Activated T-cell treated with anti-CD3 and anti-CD28 coated beads for 1 hour (primary cell): ENCODE results near the gene DEUP1.
"Not testable (repeated sequence)": the region's sequence is repeated elsewhere in the genome, so short reads cannot be mapped to it uniquely, and the experiment has no call there.

Source experiments
- DNase-seq: peaks from one replicate; pipeline ENCODE4 v3.0.0-alpha.2; 2020; ENCODE audit warnings: low read depth

DEUP1 gene, protein sequence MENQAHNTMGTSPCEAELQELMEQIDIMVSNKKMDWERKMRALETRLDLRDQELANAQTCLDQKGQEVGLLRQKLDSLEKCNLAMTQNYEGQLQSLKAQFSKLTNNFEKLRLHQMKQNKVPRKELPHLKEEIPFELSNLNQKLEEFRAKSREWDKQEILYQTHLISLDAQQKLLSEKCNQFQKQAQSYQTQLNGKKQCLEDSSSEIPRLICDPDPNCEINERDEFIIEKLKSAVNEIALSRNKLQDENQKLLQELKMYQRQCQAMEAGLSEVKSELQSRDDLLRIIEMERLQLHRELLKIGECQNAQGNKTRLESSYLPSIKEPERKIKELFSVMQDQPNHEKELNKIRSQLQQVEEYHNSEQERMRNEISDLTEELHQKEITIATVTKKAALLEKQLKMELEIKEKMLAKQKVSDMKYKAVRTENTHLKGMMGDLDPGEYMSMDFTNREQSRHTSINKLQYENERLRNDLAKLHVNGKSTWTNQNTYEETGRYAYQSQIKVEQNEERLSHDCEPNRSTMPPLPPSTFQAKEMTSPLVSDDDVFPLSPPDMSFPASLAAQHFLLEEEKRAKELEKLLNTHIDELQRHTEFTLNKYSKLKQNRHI

DNA sequence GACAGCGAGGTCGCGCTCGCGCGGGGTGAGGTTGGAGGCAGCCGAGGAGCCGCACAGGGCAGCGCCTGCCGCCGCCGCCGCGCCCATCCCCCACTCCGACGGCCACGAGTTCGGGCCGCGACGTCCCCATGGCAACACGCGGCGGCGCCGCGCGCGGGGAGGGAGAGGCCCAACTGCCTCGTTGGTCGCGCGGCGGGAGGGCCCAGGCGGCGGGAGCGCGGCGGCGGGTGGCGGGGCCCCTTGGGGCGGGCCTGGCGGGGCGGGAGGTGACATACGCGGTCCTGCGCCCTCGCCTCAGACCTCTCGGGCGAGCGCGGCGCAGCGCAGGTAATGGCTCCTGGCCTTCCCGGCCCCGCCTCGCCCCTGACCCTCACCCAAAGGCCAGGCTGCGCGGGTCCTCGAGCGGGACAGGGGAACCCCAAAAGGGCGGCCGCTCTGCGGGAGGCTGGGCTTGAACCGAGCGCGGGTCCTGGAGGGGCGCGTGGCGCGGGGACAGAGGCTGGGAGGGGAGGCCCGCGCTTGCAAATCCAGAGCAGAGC, at the start of gene DEUP1:
DEUP1 (plus strand) TSS at position 297 of the 539 bp plus-strand sequence. CDS start 1,518 bp downstream, outside the sequence.
- DNase-seq, result no peak

DNA sequence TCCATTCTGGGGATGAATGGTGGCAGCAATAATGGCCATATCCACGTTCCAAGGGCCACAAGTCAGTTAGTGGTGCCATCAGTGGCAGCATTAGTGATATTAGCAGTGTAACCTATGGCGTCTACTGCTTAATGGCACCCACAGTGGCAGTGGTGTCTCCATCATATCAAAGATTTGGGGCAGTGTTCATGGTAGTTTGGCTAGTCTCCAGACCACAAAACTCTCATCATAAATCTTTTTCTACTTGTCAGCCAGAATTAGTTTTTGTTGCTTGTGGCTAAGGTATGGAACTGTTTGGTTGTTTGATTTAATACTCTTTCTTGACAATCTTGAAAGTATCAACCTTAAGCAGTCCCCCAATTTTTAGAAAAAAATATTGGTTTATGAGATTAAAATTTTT, 45.1 kb upstream of the DEUP1 start:
- no peak for DNase-seq

DNA sequence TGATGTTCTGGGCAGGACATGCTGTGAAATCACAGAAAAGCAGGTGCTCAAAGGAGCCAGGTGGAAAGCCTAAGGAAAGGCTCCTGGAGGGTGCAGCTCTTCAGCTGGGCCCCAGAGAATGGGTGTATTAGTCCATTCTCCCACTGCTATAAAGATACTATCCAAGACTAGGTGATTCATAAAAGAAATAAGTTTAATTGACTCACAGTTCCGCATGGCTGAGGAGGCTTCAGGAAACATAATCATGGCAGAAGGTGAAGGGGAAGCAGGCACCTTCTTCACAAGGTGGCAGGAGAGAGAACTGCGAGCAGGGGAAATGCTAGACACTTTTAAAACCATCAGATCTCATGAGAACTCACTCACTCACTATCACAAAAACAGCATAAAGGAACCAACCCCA, 43.1 kb upstream of the DEUP1 start:
- DNase-seq, result no peak

DNA sequence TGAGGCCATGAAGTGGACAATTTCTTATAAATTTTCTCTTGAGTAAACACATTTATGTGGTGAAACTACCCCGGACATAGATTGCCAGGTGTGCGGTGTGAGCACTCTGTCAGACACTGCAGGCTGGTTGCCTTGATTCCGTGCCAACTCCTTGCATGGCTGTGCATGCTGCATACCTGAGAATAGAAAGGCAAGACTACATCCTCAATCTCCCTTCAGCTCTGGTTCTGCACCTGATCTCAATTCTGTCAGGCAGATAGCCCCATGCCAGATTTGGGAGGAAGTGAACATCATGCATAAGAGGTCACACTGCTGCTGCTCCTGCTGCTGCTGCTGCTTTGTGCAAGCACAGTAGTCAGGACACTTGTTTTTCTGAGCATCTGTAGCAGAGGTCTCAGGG, 42.5 kb upstream of the DEUP1 start:
- DNase-seq, result no peak

DNA sequence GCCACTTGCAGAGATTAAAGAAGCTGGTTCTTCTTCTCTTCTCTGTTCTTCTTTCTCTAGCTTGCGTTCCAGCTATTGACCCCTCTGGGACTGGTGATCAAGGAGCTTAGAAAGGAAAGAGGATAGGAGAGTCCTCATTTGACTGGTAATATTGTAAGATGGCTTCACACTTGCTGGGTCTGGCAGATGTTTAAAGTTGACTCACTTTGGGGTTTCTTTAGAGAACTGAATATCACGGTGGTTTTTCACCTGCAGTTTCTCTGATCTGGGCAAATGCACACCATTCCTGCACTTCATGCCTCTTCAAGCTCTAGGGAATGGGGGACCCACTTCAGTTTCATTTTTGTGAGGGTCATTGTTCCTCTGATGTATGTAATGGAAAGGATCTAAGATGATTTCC, 41.8 kb upstream of the DEUP1 start:
- no peak for DNase-seq

DNA sequence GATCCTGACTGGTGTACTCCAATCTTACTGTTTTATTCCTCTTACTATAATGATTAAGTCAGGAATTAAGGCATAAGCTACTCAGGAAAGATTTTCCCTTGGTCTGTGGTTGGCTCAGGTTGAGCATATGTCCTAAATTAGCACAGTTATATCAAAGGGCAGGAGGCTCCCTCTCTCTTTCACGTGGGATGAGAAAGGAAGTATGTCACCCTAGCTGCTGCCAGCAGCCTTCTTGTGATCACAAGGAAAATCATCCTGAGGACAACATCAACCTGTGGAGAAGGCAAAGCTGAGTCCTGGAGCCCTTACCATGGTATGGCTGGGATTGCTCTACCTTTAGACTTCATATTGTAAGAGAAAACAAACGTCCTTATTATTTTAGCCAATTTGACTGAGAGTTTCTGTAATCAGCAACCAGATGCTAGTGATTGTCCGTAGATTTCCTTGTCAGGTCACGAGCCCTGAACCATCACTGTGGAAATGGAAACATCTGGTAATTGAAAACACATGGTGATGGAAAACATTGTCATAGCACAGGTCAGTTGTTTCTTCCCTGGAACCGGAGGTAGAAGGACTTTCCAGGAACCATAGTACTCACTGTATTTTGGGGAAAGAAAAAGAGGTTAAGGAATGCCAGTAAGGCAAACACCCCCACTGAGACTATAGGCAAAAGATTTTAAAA, 40.6 kb upstream of the DEUP1 start:
- DNase-seq, result no peak

DNA sequence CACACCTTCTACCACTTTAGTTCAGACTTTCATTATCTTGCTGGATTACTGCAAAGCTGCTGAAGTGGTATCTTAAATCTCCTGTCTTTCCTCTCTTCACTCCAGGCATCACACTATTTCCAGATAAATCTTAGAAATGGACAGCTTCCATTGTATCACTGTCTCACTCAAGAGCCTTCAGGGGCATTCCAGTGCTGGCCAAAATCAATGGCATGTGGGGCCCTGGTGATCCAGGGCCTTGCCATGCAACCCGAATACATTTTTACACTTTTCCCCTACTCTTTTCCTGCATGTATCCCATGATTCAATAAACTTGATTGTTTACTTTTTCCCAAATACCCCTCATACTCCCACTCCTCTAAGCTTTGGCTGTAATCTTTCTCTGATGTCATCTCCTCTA, 39.4 kb upstream of the DEUP1 start:
- no peak for DNase-seq

DNA sequence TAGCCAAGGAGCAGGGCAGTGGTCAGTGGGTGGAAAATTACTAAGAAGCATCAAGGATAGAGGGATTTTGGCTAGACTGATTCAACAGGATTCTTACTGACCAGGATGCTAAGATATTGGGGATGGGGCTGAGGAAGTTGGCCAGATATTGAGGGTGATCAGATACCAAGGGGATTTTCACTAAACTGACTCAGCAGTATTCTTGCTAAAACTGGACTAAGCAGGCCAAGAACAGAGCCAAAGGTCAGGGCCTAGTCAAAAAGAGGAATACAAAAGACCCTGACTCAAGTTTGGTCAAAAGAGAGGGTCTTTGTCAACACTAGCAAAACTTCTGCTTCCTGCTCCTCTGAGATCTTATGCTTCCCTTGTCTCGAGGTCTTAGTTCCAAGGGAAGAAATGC, 38.6 kb upstream of the DEUP1 start:
- DNase-seq, result no peak

DNA sequence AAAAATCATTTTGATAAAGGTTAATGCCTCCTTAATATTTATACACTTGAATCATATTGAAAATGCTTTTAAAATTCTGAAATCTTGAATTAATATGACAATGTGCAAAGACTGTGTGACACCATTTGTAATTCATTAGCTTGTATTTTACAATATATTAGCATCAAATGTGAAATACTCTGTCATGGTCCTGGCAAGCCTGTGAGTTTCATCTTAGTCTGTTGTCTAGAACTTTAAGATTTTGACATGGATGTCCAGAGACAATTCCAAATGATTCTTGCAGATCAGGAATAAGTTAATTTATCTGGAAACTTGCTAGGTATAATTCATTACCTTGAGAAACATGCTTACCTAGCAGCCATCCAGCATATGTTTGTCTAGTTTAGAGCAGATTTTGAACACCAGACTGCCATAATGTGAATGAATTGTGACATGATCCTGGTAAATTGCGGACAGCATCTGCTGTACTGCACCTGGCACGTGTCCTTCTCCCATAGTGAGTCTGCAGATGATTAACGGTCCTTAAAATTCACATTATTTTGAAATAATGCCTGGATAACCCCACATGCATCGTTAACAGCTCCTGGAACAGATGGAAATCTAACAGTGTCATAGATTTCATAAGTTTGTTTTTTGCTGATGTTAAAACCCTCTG, 34.5 kb upstream of the DEUP1 start:
- no peak for DNase-seq

DNA sequence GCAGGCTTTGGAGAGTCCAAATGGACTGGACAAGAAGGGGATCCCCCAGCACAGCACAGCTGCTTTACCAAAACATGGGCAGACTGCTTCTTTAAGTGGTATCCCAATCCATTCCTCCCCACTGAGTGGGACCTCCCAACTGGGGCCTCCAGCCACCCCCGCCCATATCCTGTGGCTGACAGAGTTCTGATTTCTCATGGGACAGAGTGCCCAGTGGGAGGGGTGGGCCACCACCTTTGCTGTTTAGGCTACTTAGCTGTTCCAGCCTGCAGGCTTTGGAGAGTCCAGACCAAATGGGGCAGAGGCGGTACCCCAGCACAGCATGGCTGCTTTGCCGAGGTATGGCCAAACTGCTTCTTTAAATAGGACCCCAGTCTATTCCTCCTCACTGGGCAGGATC, 26.9 kb upstream of the DEUP1 start:
- DNase-seq, result no peak

DNA sequence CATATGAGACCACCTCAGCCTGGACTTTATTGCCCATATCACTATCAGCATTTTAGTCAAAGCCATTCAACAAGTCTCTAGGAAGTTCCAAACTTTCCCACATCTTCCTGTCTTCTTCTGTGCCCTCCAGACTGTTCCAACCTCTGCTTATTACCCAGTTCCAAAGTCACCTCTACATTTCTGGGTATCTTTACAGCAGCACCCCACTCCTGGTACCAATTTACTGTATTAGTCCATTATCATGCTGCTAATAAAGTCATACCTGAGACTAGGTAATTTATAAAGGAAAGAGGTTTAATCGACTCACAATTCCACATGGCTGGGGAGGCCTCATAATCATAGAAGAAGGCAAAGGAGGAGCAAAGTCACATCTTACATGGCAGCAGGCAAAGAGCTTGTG, 16.1 kb upstream of the DEUP1 start:
- not testable (repeated sequence) for DNase-seq

DNA sequence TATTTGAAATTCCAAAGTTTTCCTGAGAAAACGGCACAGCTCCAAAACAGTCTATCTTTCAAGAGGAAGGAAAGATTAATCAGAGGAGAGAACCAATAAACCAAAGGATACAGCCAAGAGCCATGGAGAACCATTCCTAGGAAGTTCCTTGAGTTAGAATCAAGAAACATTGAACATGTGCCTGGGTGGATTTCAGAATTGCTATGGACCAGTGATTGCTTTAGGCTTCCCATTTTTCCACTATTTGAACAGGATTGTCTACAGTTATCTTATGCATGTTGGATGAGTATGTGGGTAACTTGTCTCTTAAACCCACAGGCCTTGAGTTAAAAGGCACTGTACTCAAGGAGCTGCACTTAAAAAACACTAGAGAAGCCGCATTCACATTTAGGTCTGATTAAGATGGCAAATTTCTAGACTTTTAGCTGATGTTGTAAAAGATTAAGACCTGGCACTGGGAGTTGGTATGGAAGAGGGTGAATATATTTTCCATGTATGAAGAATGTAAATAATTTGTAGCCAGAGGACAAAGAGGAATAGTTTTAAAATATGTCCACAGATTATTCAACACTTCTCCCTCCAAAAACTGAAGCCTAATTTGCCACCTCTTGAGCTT, 11.2 kb upstream of the DEUP1 start:
- no peak for DNase-seq

DNA sequence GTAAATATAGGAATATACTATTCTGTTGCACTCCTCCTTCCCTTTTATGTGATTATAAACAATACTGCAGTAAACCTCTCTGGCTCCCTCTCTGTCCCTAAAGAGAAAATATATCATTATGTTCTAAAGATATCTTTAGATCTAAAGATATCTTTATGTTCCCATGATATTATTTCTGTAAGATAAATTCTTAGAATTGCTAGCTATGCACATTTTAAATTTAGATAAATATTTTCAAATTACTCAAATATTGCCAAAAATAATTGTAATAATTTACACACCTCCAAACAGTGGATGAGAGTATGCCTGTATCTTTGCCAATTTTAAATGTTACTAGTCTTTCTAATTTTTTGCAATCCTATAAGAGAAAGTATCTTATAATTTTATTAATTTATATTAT, 10.3 kb upstream of the DEUP1 start:
- DNase-seq, result no peak

DNA sequence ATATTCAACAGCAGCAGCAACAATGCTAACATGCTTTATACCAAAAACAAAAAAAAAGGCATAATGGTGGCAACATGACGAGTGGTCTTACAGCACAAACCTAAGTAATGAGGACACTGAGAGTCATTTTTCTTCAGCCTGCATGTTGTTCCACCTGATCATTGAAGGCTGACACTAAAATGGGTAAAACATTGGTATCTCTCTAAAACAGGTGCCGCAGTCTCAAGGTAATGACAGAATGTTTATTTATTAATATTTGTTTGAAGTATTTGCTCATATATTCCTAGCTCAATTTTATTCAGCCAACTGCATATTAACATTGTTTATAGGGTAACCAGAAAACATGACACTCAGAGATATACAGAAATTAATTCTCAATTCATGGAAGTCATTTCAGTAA, 8.3 kb upstream of the DEUP1 start:
- no peak for DNase-seq

DNA sequence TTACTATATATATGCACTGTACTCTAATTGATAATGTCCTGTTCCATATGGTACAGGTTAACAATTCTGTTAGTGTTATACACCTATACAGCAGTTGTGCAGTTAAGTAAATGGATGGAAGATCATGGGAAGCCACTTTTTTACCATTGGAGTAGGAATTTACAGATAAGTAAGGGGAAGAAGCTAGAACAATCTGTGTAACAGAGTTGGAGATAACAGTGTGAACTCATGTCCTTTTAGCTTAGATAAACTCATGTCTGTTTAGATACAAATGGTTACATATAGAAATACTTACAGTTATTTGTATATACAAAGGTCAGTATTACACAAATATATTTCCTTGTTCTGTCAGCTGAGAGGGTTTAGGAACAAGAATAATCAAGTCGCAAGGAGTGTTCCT, 6.8 kb upstream of the DEUP1 start:
- no peak for DNase-seq

DNA sequence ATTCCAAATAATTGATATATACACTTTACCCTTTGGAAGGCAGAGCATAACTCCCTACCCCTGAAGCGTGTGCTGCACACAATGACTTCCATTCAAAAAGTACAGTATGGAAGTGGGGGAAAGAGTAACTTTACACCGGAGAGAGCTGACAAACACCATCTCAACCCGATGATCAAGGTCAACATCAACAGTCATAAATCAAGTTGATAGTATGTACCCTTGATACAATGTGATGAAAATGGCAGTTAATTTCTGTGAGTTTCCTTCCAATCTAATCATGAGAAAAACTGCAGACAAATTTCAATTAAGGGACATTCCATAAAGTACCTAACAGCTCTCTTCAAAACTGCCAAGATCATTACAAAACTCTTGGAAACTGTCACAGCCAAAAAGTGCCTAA, 6.0 kb upstream of the DEUP1 start:
- DNase-seq, result no peak

DNA sequence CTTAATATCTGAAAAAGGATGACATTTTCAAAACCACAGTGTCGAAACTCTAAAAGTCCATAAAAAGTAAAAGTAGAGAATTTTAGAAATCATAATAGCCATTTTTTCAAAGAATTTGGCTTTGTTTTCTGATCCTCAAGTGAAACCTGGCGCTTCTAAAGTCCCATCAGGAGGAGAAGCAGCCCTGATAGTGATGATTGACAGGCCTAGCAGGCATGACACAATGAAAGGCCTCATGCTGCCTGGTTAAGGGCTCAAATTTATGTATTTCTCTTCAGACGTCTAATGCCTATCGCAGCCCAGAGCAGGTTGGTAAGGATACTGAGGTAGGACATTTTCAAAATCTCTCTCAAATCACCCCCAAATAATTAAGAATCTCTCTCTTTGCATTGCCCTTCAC, 3.9 kb upstream of the DEUP1 start:
- no peak for DNase-seq

DNA sequence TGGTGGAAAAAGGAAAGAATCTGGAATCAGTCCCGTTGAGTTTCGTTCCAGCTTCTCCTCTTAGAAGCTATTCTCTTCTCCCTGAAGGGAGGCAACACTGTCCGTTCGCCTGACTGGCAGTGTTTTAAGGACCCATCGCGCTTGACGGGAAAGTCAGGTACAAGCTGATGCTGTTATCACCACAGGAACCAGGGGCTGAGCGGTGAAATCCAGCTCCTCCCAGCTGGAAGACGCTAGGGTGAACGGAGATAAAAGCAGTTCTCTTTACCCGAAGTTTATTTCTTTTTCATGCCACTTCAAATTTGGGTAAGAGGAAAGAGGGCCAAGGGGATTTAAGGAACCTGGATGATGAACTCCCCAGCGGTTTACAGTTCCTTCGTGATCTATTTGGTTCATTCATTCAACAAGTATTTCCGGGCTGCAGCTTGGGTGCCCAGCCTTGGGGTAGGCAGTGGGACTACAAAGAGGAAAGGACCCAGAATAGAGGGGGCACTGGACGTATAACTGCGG, 551 bp upstream of the DEUP1 start:
- DNase-seq, result no peak

DNA sequence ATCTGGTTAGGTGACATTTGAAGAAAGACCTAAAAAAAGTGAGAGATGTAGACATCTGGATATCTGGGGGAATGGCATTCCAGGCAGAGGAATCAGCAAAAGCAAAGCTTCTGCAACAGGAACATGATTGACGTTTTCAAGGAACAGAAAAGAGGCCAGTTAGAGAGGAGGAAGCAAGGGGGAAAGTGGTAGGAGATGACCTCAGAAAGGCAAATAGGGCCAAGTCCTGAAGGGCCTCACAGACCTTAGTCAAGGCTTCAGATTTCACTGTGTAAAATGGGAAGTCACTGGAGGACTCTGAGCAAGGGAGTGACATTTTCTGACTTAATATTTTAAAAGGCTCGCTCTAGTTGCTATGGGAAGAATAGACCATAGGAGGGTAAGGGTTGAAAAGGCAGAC, 9.7 kb downstream of the DEUP1 start:
- no peak for DNase-seq

DNA sequence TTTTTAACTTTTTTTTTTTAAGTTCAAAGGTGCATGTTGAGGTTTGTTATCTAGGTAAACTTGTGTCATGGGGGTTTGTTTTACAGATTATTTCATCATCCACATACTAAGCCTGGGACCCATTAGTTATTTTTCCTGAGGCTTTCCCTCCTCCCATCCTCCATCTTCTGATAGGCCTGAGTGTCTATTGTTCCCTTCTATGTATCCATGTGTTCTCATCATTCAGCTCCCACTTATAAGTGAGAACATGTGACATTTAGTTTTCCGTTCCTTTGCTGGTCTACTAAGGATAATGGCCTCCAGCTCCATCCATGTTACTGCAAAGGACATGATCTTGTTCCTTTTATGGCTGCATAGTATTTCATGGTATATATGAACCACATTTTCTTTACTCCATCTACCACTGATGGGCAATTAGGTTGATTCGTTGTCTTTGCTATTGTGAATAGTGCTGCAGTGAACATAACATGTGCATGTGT, 14.4 kb downstream of the DEUP1 start:
- DNase-seq, result no peak

DNA sequence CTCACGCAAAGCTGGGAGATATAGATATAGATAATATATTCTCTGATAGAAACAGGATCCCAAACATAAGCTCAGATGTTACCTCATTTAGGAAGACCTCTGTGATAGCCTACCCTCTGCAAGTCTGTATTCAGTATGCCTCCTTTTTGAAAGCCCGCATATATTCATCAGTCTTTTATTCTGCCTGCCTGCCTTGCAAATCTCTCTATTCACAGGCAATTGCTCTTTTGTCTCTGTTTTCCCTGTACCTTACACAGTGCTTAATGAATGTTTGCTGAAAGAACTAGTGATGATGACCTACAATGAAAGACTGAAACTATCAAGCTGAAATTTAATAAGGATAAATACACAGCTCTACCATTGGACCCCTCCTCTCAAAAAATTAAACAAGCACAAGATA, 18.4 kb downstream of the DEUP1 start:
- DNase-seq, result no peak

DNA sequence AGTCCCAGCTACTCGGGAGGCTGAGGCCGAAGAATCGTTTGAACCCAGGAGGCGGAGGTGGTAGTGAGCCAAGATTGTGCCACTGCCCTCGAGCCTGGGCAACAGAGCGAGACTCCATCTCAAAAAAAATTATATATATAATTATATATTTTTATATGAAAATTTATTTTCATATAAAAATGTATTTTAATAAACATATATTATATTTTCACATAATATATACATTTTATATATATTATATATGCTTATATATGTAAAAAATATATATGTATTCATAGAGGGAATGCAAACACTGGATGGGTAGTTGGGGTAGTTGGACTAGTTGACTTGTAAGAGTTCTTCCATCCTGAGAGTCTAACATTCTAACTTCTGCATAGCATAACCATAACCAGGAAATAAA, 20.3 kb downstream of the DEUP1 start:
- no peak for DNase-seq
